ENCODE results near the gene UPB1. TPM values are rescaled to one million over a fixed set of nuclear protein-coding genes. Genes with fewer than 3 reads are reported as not detected.

UPB1 gene
- total RNA-seq, 4 donors from 2014 or later: 0.51 to 2.4 (median 1.6) TPM

- Histone ChIP-seq H3K4me1 (no peaks in the 10 kb centered on the region), H3K36me3 (no peaks in the 10 kb centered on the region), H3K4me3 (no peak overlapping the region), H3K9me3 (no peaks in the 10 kb centered on the region), H3K27me3 (no peaks in the 10 kb centered on the region), H3K27ac (no peak overlapping the region)
- TF ChIP-seq POLR2A (IDR thresholded peaks at IDR 0.05) (no peak), EP300 (IDR thresholded peaks at IDR 0.05) (no peak), POLR2AphosphoS5 (IDR thresholded peaks at IDR 0.05) (no peak)
- TF ChIP-seq, protein P1, sequence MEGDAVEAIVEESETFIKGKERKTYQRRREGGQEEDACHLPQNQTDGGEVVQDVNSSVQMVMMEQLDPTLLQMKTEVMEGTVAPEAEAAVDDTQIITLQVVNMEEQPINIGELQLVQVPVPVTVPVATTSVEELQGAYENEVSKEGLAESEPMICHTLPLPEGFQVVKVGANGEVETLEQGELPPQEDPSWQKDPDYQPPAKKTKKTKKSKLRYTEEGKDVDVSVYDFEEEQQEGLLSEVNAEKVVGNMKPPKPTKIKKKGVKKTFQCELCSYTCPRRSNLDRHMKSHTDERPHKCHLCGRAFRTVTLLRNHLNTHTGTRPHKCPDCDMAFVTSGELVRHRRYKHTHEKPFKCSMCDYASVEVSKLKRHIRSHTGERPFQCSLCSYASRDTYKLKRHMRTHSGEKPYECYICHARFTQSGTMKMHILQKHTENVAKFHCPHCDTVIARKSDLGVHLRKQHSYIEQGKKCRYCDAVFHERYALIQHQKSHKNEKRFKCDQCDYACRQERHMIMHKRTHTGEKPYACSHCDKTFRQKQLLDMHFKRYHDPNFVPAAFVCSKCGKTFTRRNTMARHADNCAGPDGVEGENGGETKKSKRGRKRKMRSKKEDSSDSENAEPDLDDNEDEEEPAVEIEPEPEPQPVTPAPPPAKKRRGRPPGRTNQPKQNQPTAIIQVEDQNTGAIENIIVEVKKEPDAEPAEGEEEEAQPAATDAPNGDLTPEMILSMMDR (IDR thresholded peaks at IDR 0.05): no peak
- WGBS: 66% methylated on average over 4 of the region's 4 CpGs
- no peak for DNase-seq (ENCODE audit: low spot score in 2 of 2)
These were observed 23.6 kb upstream of the UPB1 start for GRCh38 chr22:24471570-24471969.

- Histone ChIP-seq H3K9me3 (no peaks in the 10 kb centered on the region), H3K27me3 (no peaks in the 10 kb centered on the region), H3K4me3 (no peak overlapping the region), H3K27ac (no peak overlapping the region), H3K36me3 (no peaks in the 10 kb centered on the region), H3K4me1 (no peaks in the 10 kb centered on the region)
- no peak for DNase-seq (ENCODE audit: low spot score in 2 of 2)
- no peak for TF ChIP-seq EP300 (IDR thresholded peaks at IDR 0.05)
- no peak for TF ChIP-seq POLR2AphosphoS5 (IDR thresholded peaks at IDR 0.05)
- no peak for TF ChIP-seq POLR2A (IDR thresholded peaks at IDR 0.05)
- TF ChIP-seq, protein P1 (IDR thresholded peaks at IDR 0.05): no peak
These were observed 21.8 kb upstream of the UPB1 start for GRCh38 chr22:24473284-24473683.

DNA sequence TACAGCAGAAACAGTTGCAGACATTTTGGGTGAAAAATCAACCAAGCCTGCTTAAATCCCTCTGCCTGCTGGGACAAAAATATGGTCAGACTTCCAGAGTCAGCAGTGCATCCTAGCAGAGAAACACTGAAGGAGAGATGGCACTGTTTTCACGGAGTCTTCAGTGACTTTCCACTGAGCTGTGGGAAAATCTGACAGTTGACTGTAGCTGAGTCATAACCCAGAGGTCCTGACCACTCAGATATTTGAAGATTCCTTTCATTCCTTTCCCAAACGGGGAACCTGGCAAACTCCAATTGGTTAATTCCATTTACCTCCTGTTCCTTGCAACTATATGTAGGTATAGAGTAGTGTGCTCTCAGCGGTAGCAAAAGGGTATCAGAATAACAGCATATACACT is 20.9 kb upstream of the UPB1 start:
- no peak for DNase-seq (ENCODE audit: low spot score in 2 of 2)
- H3K4me1 ChIP-seq: no peaks in the 10 kb centered on the region
- no peaks in the 10 kb centered on the region for H3K36me3 ChIP-seq
- H3K4me3 ChIP-seq: no peak overlapping the region
- H3K9me3 ChIP-seq: no peaks in the 10 kb centered on the region
- 55% methylated on average over 3 of the region's 3 CpGs for WGBS
- H3K27me3 ChIP-seq: no peaks in the 10 kb centered on the region
- no peak overlapping the region for H3K27ac ChIP-seq
- TF ChIP-seq POLR2AphosphoS5 (IDR thresholded peaks at IDR 0.05): no peak
- TF ChIP-seq EP300 (IDR thresholded peaks at IDR 0.05): no peak
- TF ChIP-seq POLR2A (IDR thresholded peaks at IDR 0.05): no peak
- TF ChIP-seq, protein P1 (IDR thresholded peaks at IDR 0.05): no peak

GRCh38 chr22:24474649-24475255 is 20.4 kb upstream of the UPB1 start:
- Histone ChIP-seq H3K27ac (no peak overlapping the region), H3K9me3 (no peaks in the 10 kb centered on the region), H3K4me1 (no peaks in the 10 kb centered on the region), H3K4me3 (no peak overlapping the region), H3K27me3 (no peaks in the 10 kb centered on the region), H3K36me3 (no peaks in the 10 kb centered on the region)
- no peak for DNase-seq (ENCODE audit: low spot score in 2 of 2)
- 72% methylated on average over 5 of the region's 5 CpGs for WGBS
- TF ChIP-seq POLR2A (IDR thresholded peaks at IDR 0.05) (no peak), EP300 (IDR thresholded peaks at IDR 0.05) (no peak), POLR2AphosphoS5 (IDR thresholded peaks at IDR 0.05) (no peak)
- TF ChIP-seq, protein P1 (IDR thresholded peaks at IDR 0.05): no peak

DNA sequence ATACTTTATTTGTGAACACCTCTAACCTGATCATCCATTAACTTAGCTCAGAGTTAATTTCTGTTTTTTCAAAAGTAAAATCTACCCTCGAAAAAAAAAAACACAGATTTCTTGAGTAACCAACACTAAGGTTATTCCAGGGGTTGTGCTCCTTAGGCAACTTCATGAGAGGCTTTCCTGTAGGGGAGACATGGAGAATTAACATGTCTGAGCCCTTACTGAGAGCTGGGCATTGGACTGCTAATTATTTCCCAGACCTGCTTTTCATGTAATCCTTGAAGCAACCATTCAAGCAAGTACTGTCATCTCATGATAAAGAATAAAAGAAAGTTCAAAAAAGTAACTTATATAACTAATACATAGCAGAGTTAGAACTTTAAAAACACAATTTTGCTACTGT is 13.5 kb upstream of the UPB1 start:
- Histone ChIP-seq H3K4me1 (peaks cover 9% of the 10 kb centered on the region), H3K27ac (no peak overlapping the region), H3K36me3 (no peaks in the 10 kb centered on the region), H3K9me3 (no peaks in the 10 kb centered on the region), H3K4me3 (no peak overlapping the region), H3K27me3 (no peaks in the 10 kb centered on the region)
- WGBS: 59% methylated on average over 1 of the region's 1 CpG
- TF ChIP-seq, protein P1 (IDR thresholded peaks at IDR 0.05): no peak
- no peak for TF ChIP-seq POLR2A (IDR thresholded peaks at IDR 0.05)
- TF ChIP-seq EP300 (IDR thresholded peaks at IDR 0.05): no peak
- TF ChIP-seq POLR2AphosphoS5 (IDR thresholded peaks at IDR 0.05): no peak
- no peak for DNase-seq (ENCODE audit: low spot score in 2 of 2)

All from suprapubic skin (tissue), 4 donors.